ENCODE results near the gene CHPF2.

DNA sequence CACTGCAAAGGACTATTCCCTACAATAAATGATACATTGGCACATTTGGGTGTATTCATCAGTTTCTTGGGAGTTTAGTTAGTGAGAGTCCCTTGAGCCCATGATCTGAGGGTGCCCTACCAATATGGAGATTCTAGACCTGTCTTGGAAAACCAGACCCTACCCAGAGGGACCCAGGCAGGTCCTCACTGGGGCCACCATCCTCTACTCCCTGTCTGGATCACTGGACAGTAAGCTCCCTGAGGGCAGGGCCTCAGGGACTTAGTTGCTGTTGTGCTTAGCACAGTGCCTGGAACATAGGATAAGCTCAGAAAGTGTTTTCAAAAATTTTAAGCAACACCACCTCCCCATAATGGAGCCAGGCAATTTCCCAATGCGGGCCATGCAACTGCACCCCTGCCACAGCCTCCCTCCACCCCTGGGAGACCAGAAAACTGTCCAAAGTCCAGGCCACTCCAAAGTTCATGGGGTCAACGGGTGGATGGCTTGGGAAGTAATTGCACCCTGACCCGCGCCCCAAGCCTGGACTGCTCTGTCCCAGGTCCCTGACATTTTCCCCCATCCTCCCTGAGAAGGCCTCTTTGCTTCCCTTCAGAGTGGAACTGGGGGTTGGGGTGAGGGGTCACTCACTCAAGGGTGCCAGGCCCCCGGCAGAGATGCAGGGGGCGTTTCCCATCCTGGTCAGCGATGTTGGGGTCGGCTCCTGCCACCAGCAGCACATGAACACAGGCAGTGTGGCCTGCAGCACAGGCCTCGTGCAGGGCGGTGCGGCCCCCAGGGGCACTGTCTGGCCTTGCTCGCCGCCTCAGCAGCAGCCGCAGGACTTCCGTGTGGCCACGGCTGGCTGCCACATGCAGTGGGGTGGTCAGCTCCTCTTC, 46.3 kb upstream of the CHPF2 start:
- TF ChIP-seq, protein P1, sequence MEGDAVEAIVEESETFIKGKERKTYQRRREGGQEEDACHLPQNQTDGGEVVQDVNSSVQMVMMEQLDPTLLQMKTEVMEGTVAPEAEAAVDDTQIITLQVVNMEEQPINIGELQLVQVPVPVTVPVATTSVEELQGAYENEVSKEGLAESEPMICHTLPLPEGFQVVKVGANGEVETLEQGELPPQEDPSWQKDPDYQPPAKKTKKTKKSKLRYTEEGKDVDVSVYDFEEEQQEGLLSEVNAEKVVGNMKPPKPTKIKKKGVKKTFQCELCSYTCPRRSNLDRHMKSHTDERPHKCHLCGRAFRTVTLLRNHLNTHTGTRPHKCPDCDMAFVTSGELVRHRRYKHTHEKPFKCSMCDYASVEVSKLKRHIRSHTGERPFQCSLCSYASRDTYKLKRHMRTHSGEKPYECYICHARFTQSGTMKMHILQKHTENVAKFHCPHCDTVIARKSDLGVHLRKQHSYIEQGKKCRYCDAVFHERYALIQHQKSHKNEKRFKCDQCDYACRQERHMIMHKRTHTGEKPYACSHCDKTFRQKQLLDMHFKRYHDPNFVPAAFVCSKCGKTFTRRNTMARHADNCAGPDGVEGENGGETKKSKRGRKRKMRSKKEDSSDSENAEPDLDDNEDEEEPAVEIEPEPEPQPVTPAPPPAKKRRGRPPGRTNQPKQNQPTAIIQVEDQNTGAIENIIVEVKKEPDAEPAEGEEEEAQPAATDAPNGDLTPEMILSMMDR (IDR thresholded peaks at IDR 0.05), result no peak
- TF ChIP-seq POLR2A (IDR thresholded peaks at IDR 0.05), result no peak

All from uterus (tissue), 2 donors.